Measurements from ENCODE around the gene TACC2. TPM values are rescaled to one million over a fixed set of nuclear protein-coding genes. Genes with fewer than 3 reads are reported as not detected.

TACC2 gene
- total and polyA plus RNA-seq, 2 donors (not counting 3 experiments of a cell fraction or from before 2014, with no cell fraction given) = 14.4 to 46.2 TPM

DNA sequence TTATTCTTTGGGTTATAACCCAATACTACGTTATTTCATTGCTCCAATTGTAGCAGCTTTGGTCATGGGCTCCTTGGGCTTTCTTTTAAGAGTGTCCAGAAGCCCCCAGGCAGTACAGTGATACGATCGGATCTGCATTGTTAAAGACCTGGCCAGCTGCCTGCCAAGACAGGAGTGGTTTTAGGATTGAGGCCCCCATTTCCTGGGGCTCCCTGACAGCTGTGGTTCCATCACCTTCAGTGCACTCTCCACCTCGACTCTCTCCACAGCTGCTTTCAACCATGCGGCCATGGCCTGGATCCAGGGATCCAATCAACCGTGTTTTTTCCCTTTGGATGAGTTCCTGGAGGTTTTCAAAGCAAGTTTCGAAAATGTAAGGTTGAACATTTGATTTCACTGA lies 158.7 kb downstream of the TACC2 start:
- Histone ChIP-seq H4K20me1 (replicated peaks; ENCODE audit: control insufficient read depth, extremely low read depth, insufficient read depth, low read length) (no peaks in the 10 kb centered on the region), H3K9ac (replicated peaks; ENCODE audit: extremely low read depth, insufficient read depth, low read length) (no peak overlapping the region), H3K27me3 (ENCODE audit: control insufficient read depth in 2 of 2, insufficient read depth in 2 of 2, low read length in 2 of 2) (no peaks in the 10 kb centered on the region), H3K4me1 (ENCODE audit: control insufficient read depth, extremely low read depth, insufficient read depth, low read length) (peaks cover 23% of the 10 kb centered on the region), H3K36me3 (ENCODE audit: control insufficient read depth in 2 of 2, extremely low read depth in 1 of 2, insufficient read depth in 2 of 2, low read length in 2 of 2) (peaks cover 0 to 3% of the 10 kb centered on the region in 2 experiments), H2AFZ (ENCODE audit: low read depth, low read length) (no peak overlapping the region), H3K9me1 (replicated peaks; ENCODE audit: control insufficient read depth, extremely low read depth, insufficient read depth, low read length) (no peaks in the 10 kb centered on the region), H3K4me3 (replicated peaks in 1 of 3; ENCODE audit: insufficient read depth in 1 of 3, low read depth in 1 of 3, low read length in 3 of 3) (no peak overlapping the region), H3K27ac (ENCODE audit: insufficient read depth, low read depth, low read length) (peak overlapping the region; percentile 60), H3K4me2 (ENCODE audit: insufficient read depth, low read length) (no peak overlapping the region), H3K9me3 (replicated peaks; ENCODE audit: control insufficient read depth, insufficient read depth, low read length) (no peaks in the 10 kb centered on the region), H3K79me2 (ENCODE audit: control insufficient read depth, insufficient read depth, low read length) (peaks cover 5% of the 10 kb centered on the region)
- TF ChIP-seq POLR2A (IDR thresholded peaks at IDR 0.05; ENCODE audit: low read depth, low read length) (no peak), POLR2AphosphoS5 (IDR thresholded peaks at IDR 0.05; ENCODE audit: insufficient read depth, low read depth, low read length) (no peak), JUN (IDR thresholded peaks at IDR 0.05; ENCODE audit: borderline replicate concordance, insufficient read depth, insufficient read length, low read depth) (no peak), CTCF (IDR thresholded peaks at IDR 0.05; ENCODE audit: extremely low read depth in 1 of 2, insufficient read depth in 1 of 2, low read depth in 1 of 2, low read length in 2 of 2) (no peak)
- FAIRE-seq = no peak
- DNase-seq (ENCODE audit: low read depth, low spot score) = no peak
- ChIA-PET POLR2A (no interaction called here), CTCF (interaction anchor here (0.6 to 0.7 kb wide), 2 partner anchors 38 to 132 kb away, joined by 3 read pairs; no protein-coding TSS in a partner anchor)
- no TSS peak for BruUV-seq (replicated peaks)
- intact Hi-C loops (cut with micrococcal nuclease) = loop anchor here (1.0 to 10.0 kb wide), 4 partner anchors 16 to 1007 kb away; partner anchors contain the start of gene BUB3
- dilution Hi-C loops (cut with MboI; ENCODE audit: extremely low pct_ligation_motif_present, low sequenced_read_pairs) = no loop called here

GRCh38 chr10:122148876-122149560 lies 160.1 kb downstream of the TACC2 start:
- Histone ChIP-seq H4K20me1 (replicated peaks; ENCODE audit: control insufficient read depth, extremely low read depth, insufficient read depth, low read length) (no peaks in the 10 kb centered on the region), H3K27ac (ENCODE audit: insufficient read depth, low read depth, low read length) (peak overlapping the region; percentile 91), H3K4me1 (ENCODE audit: control insufficient read depth, extremely low read depth, insufficient read depth, low read length) (peaks cover 22% of the 10 kb centered on the region), H3K4me3 (replicated peaks in 1 of 3; ENCODE audit: insufficient read depth in 1 of 3, low read depth in 1 of 3, low read length in 3 of 3) (no peak overlapping the region), H3K27me3 (ENCODE audit: control insufficient read depth in 2 of 2, insufficient read depth in 2 of 2, low read length in 2 of 2) (no peaks in the 10 kb centered on the region), H3K9me1 (replicated peaks; ENCODE audit: control insufficient read depth, extremely low read depth, insufficient read depth, low read length) (no peaks in the 10 kb centered on the region), H3K36me3 (ENCODE audit: control insufficient read depth in 2 of 2, extremely low read depth in 1 of 2, insufficient read depth in 2 of 2, low read length in 2 of 2) (peaks cover 0 to 3% of the 10 kb centered on the region in 2 experiments), H3K4me2 (ENCODE audit: insufficient read depth, low read length) (peak overlapping the region; percentile 37), H3K79me2 (ENCODE audit: control insufficient read depth, insufficient read depth, low read length) (no peaks in the 10 kb centered on the region), H3K9me3 (replicated peaks; ENCODE audit: control insufficient read depth, insufficient read depth, low read length) (no peaks in the 10 kb centered on the region), H2AFZ (ENCODE audit: low read depth, low read length) (peak overlapping the region; percentile 39), H3K9ac (replicated peaks; ENCODE audit: extremely low read depth, insufficient read depth, low read length) (peak overlapping the region; percentile 64)
- CTCF ChIA-PET = interaction anchor here (1.1 to 1.7 kb wide), 6 partner anchors 9 to 97 kb away, joined by 3 to 7 read pairs (median 4); no protein-coding TSS in a partner anchor
- BruUV-seq (replicated peaks) = TSS peak; percentile 59
- POLR2A ChIA-PET = no interaction called here
- FAIRE-seq (no peak), DNase-seq (ENCODE audit: low read depth, low spot score) (peak; percentile 22)
- TF ChIP-seq MAX (IDR thresholded peaks at IDR 0.05; ENCODE audit: insufficient read depth, insufficient read length) = no peak
- TF ChIP-seq JUN (IDR thresholded peaks at IDR 0.05; ENCODE audit: borderline replicate concordance, insufficient read depth, insufficient read length, low read depth) = no peak
- TF ChIP-seq GATA2 (IDR thresholded peaks at IDR 0.05; ENCODE audit: insufficient read depth, insufficient read length, low read depth, low read length) = no peak
- TF ChIP-seq POLR2A (IDR thresholded peaks at IDR 0.05; ENCODE audit: low read depth, low read length) = no peak
- no peak for TF ChIP-seq CTCF (IDR thresholded peaks at IDR 0.05; ENCODE audit: extremely low read depth in 1 of 2, insufficient read depth in 1 of 2, low read depth in 1 of 2, low read length in 2 of 2)
- TF ChIP-seq POLR2AphosphoS5 (IDR thresholded peaks at IDR 0.05; ENCODE audit: insufficient read depth, low read depth, low read length) = no peak
- TF ChIP-seq MYC (IDR thresholded peaks at IDR 0.05; ENCODE audit: low read depth, low read length) = no peak
- TF ChIP-seq FOS (IDR thresholded peaks at IDR 0.05; ENCODE audit: borderline replicate concordance, insufficient read depth, low read length) = no peak
- TF ChIP-seq EZH2 (IDR thresholded peaks at IDR 0.05; ENCODE audit: borderline replicate concordance, low read depth, low read length, severe bottlenecking) = no peak
- dilution Hi-C loops (cut with MboI; ENCODE audit: extremely low pct_ligation_motif_present, low sequenced_read_pairs) = no loop called here
- intact Hi-C loops (cut with micrococcal nuclease) = loop anchor here (1.0 to 10.0 kb wide), 4 partner anchors 14 to 1006 kb away; partner anchors contain the start of gene BUB3
